BLaER1 treated with 17β-estradiol and CSF1 and Interleukin-3, amounts not matched to agents 10 nM and 100 nM (cell line): ENCODE data around the gene USP3.
"Not testable (repeated sequence)": the region's sequence is repeated elsewhere in the genome, so short reads cannot be mapped to it uniquely, and the experiment has no call there.

Experiments
- H3K27ac ChIP-seq, 11 experiments: shearing (Covaris generic); formaldehyde crosslinking; 2 replicates each; pipeline ENCODE4 v1.8.1; 2022
- H3K27me3 ChIP-seq, 11 experiments: shearing (Covaris generic); formaldehyde crosslinking; 2 replicates each; pipeline ENCODE4 v1.8.1; 2022
- H3K36me3 ChIP-seq, 11 experiments: shearing (Covaris generic); formaldehyde crosslinking; 2 replicates each; pipeline ENCODE4 v1.8.1; 2022
- H3K4me1 ChIP-seq, 10 experiments: shearing (Covaris generic); formaldehyde crosslinking; 2 replicates each; pipeline ENCODE4 v1.8.1; 2022
- H3K4me2 ChIP-seq, 11 experiments: shearing (Covaris generic); formaldehyde crosslinking; 2 replicates each; pipeline ENCODE4 v1.8.1; 2022
- H3K4me3 ChIP-seq, 10 experiments: shearing (Covaris generic); formaldehyde crosslinking; 2 replicates each; pipeline ENCODE4 v1.8.1; 2022
- H3K9ac ChIP-seq, 11 experiments: shearing (Covaris generic); formaldehyde crosslinking; 2 replicates each; pipeline ENCODE4 v1.8.1; 2022
- H3K9me3 ChIP-seq, 11 experiments: shearing (Covaris generic); formaldehyde crosslinking; replicated peaks in 1 of 11; 2 replicates each; pipeline ENCODE4 v1.8.1; 2022
- H4K20me1 ChIP-seq, 11 experiments: shearing (Covaris generic); formaldehyde crosslinking; 2 replicates each; pipeline ENCODE4 v1.8.1; 2022
- Cebpa-rat ChIP-seq, 11 experiments: shearing (Covaris generic); IDR thresholded peaks; 2 replicates each; pipeline ENCODE4 v1.8.1; 2022

USP3 gene

DNA sequence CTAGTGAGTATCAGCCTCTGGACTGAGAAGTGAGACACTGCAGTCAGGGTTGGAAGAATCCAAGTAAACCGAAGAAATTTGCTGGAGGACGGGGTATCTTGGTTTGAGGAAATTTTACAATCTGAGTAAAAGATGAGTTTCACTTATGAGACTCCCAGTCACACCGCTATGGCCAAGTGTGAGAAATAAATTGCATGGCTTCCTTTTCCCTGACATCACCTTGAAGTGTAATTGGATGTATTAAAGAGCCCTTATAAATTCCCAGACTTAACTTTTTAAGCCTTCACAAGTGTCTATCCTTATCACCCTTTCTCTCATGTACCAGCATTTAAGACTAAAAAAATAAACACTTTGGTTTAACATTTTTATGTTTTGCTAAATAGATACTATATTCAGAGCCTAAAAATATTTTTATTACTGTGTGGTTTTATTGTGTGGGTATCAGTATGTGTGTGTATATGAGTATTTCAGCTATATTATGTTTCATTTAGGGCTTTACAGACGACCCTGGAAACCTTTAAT is 23.8 kb downstream of the USP3 start:
- Histone ChIP-seq H3K36me3 (peaks cover 6 to 82% (median 54%) of the 10 kb centered on the region in 11 experiments; a peak in 17 of 22 replicates), H3K9me3 (no peaks in the 10 kb centered on the region), H3K4me2 (peak overlapping the region in 3 of 11 experiments; percentile 3 to 41 (median 38); a peak in 4 of 22 replicates), H3K27ac (no peak overlapping the region), H3K27me3 (no peaks in the 10 kb centered on the region), H3K4me3 (no peak overlapping the region), H3K4me1 (peaks cover under 1 to 100% (median 42%) of the 10 kb centered on the region in 10 experiments; a peak in 16 of 20 replicates), H3K9ac (no peak overlapping the region), H4K20me1 (peaks cover 100% of the 10 kb centered on the region in 11 experiments)
- no peak for TF ChIP-seq Cebpa-rat (IDR thresholded peaks at IDR 0.05)

DNA sequence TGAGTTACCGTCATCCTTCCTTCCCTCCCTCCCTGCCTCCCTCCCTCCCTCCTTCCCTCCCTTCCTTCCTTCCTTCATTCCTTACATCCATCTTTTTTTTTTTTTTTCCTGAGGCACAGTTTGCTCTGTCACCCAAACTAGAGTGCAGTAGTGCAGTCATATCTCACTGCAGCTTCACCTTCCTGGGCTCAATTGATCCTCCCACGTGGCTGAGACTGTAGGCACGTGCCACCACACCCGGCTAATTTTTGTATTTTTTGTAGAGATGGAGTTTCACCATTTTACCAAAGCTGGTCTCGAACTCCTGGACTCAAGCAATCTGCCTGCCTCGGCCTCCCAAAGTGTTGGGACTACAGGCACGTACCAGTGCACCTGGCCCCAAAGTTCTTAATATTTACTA is 25.8 kb downstream of the USP3 start:
- no peak overlapping the region for H3K9ac ChIP-seq
- peaks cover 6 to 78% (median 48%) of the 10 kb centered on the region in 11 experiments; a peak in 17 of 22 replicates for H3K36me3 ChIP-seq
- H3K27me3 ChIP-seq, result no peaks in the 10 kb centered on the region
- H4K20me1 ChIP-seq, result peaks cover 100% of the 10 kb centered on the region in 11 experiments
- no peak overlapping the region for H3K27ac ChIP-seq
- peaks cover 8 to 100% (median 39%) of the 10 kb centered on the region in 10 experiments; a peak in 19 of 20 replicates for H3K4me1 ChIP-seq
- H3K9me3 ChIP-seq, result no peaks in the 10 kb centered on the region
- H3K4me2 ChIP-seq, result peak overlapping the region in 3 of 11 experiments; percentile 39 to 45 (median 43); a peak in 3 of 22 replicates
- TF ChIP-seq Cebpa-rat (IDR thresholded peaks at IDR 0.05), result no peak
- no peak overlapping the region for H3K4me3 ChIP-seq

DNA sequence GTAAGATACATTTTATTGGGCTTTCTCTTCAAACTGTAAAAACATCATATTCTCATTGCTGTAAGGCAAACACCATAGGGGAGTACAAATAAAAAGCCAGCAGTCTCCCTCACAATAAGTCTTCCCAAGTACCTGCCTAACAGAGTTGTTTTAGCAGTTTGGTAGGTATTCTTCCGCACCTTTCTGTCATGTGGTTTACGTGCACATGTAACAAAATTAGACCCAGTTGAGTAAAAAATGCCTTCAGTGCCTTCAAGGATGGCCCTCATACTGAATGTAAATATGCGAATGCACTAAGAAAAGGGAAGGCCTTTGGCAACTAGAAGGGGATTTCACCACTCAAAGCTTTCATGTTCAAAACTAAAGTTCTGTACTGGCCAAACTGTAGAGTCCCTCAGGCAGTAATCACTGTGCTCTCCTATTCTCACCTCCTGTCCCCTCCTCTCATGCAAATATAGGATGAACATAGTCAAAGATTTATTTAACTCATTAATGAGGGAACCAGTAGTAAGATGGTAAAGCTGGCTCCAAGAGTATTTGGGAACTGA is 26.4 kb downstream of the USP3 start:
- peaks cover 11 to 100% (median 41%) of the 10 kb centered on the region in 10 experiments; a peak in 19 of 20 replicates for H3K4me1 ChIP-seq
- H3K27me3 ChIP-seq, result no peaks in the 10 kb centered on the region
- H3K9me3 ChIP-seq, result no peaks in the 10 kb centered on the region
- no peak overlapping the region for H3K9ac ChIP-seq
- peaks cover 11 to 82% (median 54%) of the 10 kb centered on the region in 11 experiments; a peak in 17 of 22 replicates for H3K36me3 ChIP-seq
- no peak overlapping the region for H3K4me3 ChIP-seq
- no peak for TF ChIP-seq Cebpa-rat (IDR thresholded peaks at IDR 0.05)
- no peak overlapping the region for H3K27ac ChIP-seq
- peaks cover 100% of the 10 kb centered on the region in 11 experiments for H4K20me1 ChIP-seq
- H3K4me2 ChIP-seq, result peak overlapping the region in 4 of 11 experiments; percentile 28 to 45 (median 41); a peak in 6 of 22 replicates

DNA sequence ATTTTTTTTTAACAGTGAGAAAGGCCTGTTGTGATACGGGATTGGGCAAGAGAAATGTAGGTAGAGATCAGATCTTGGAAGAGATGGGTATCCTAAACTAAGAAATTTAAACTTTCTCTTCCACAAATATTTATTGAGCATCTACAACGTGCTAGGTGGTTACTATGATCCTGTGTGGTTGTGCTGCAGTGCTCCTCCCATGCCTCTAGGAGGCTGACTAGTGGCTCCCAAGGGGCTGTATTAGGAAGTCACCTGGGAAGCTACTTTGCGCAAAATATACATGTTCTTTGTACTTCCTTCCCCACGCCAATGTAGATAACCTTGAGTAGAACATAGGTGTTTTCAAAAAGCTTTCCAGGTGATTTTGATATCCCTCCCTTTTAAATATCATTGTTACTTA is 27.2 kb downstream of the USP3 start:
- Histone ChIP-seq H3K9me3 (no peaks in the 10 kb centered on the region), H3K4me3 (no peak overlapping the region), H3K4me2 (peak overlapping the region in 4 of 11 experiments; percentile 28 to 45 (median 41); a peak in 7 of 22 replicates), H3K9ac (no peak overlapping the region), H4K20me1 (peaks cover 99 to 100% (median 100%) of the 10 kb centered on the region in 11 experiments), H3K27ac (no peak overlapping the region), H3K36me3 (peaks cover 18 to 82% (median 58%) of the 10 kb centered on the region in 11 experiments; a peak in 18 of 22 replicates), H3K4me1 (peaks cover 13 to 98% (median 42%) of the 10 kb centered on the region in 10 experiments; a peak in 19 of 20 replicates), H3K27me3 (no peaks in the 10 kb centered on the region)
- no peak for TF ChIP-seq Cebpa-rat (IDR thresholded peaks at IDR 0.05)

DNA sequence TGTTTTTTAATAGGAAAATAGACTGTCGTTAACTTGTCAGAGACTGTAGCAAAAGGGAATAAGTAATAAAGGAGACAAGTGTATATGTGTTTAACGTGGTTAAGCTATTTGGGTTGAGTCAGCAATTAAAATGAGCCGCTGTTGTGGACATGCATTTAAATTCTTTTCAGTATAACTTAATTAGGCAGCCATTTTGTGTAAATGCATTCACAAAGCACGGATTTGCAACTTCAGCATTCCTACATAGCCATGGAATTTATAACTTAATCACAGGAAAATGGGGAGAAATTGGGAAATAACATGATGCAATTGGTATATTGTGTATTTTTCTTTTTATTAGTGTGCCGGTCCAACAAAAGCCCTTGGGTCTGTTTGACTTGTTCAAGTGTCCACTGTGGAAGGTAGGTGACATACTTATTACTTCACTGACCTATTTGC is 27.9 kb downstream of the USP3 start:
- Histone ChIP-seq H4K20me1 (peaks cover 99 to 100% (median 100%) of the 10 kb centered on the region in 11 experiments), H3K27me3 (no peaks in the 10 kb centered on the region), H3K9me3 (no peaks in the 10 kb centered on the region), H3K4me3 (no peak overlapping the region), H3K4me1 (peaks cover 13 to 91% (median 42%) of the 10 kb centered on the region in 10 experiments; a peak in 19 of 20 replicates), H3K9ac (no peak overlapping the region), H3K36me3 (peaks cover 23 to 82% (median 57%) of the 10 kb centered on the region in 11 experiments), H3K4me2 (peak overlapping the region in 4 of 11 experiments; percentile 18 to 45 (median 41); a peak in 7 of 22 replicates), H3K27ac (no peak overlapping the region)
- TF ChIP-seq Cebpa-rat (IDR thresholded peaks at IDR 0.05), result no peak

DNA sequence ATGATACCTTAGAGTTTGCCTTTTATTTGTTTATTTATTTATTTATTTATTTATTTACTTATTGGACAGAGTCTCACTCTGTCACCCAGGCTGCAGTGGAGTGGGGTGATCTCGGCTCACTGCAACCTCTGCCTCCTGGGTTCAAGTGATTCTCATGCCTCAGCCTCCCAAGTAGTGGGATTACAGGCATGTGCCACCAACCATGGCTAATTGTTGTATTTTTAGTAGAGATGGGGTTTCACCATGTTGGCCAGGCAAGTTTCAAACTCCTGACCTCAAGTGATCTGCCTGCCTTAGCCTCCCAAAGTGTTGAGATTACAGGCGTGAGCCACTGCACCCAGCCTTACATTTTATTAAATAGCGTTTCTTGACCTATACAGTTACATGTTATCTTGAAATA is 30.5 kb downstream of the USP3 start:
- peaks cover 99 to 100% (median 100%) of the 10 kb centered on the region in 11 experiments for H4K20me1 ChIP-seq
- H3K9me3 ChIP-seq, H3K4me3 ChIP-seq, H3K9ac ChIP-seq, H3K27ac ChIP-seq, H3K27me3 ChIP-seq: not testable (repeated sequence)
- H3K4me1 ChIP-seq, result peaks cover 13 to 83% (median 46%) of the 10 kb centered on the region in 10 experiments
- H3K36me3 ChIP-seq, result peaks cover 42 to 85% (median 62%) of the 10 kb centered on the region in 11 experiments
- H3K4me2 ChIP-seq, result peak overlapping the region in 6 of 11 experiments; percentile 2 to 49 (median 8); a peak in 3 of 22 replicates

DNA sequence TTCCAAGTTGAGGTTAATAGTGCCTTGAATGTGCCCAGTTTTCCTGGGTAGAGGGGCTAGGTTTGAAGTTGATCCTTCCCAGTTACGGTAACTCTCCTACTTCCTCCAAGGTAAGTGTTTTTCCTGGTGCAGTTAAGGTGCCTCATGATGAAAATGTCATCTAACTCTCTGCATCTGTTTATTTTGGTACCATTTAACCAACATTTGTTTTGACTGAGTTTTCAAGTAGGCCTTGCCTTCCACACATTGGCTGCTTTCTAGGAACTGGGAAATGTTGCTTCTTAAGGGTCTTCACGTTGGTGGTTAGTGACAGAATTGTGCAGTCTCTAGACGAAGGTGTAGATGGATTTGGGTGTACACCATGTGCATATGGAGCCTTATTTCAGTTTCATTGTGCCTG is 31.3 kb downstream of the USP3 start:
- H3K9me3 ChIP-seq, result no peaks in the 10 kb centered on the region
- H3K9ac ChIP-seq, result no peak overlapping the region
- no peaks in the 10 kb centered on the region for H3K27me3 ChIP-seq
- TF ChIP-seq Cebpa-rat (IDR thresholded peaks at IDR 0.05), result no peak
- no peak overlapping the region for H3K27ac ChIP-seq
- peaks cover 13 to 84% (median 46%) of the 10 kb centered on the region in 10 experiments for H3K4me1 ChIP-seq
- H3K4me3 ChIP-seq, result no peak overlapping the region
- H4K20me1 ChIP-seq, result peaks cover 99 to 100% (median 100%) of the 10 kb centered on the region in 11 experiments
- peaks cover 50 to 87% (median 68%) of the 10 kb centered on the region in 11 experiments for H3K36me3 ChIP-seq
- peak overlapping the region in 4 of 11 experiments; percentile 4 to 31 (median 12); a peak in 3 of 22 replicates for H3K4me2 ChIP-seq

DNA sequence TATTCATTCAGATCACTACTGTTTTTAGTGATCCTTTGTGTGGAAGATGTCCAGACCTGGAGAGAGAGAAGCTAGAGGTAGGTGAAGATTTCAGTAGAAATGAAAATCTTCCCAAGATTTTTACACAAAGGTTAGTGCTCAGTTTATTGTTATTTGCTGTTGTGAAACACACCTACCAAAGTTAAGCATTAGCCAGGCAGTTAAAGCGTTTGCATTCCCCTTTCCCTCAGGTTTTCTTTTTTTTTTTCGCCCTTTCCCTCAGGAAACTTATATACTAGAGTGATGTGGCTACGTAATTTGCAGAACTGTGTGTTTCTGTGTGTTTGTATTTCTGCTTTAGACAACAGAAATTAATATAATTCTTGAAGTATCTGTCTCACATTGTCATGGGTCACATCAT is 34.5 kb downstream of the USP3 start:
- peaks cover 52 to 93% (median 76%) of the 10 kb centered on the region in 11 experiments for H3K36me3 ChIP-seq
- no peak overlapping the region for H3K27ac ChIP-seq
- H3K4me2 ChIP-seq, result peak overlapping the region in 3 of 11 experiments; percentile 9 to 47 (median 14); a peak in 3 of 22 replicates
- no peak for TF ChIP-seq Cebpa-rat (IDR thresholded peaks at IDR 0.05)
- H3K4me1 ChIP-seq, result peaks cover 21 to 81% (median 42%) of the 10 kb centered on the region in 10 experiments
- no peaks in the 10 kb centered on the region for H3K9me3 ChIP-seq
- H3K4me3 ChIP-seq, result no peak overlapping the region
- peaks cover 94 to 100% (median 100%) of the 10 kb centered on the region in 11 experiments for H4K20me1 ChIP-seq
- no peaks in the 10 kb centered on the region for H3K27me3 ChIP-seq
- H3K9ac ChIP-seq, result no peak overlapping the region

DNA sequence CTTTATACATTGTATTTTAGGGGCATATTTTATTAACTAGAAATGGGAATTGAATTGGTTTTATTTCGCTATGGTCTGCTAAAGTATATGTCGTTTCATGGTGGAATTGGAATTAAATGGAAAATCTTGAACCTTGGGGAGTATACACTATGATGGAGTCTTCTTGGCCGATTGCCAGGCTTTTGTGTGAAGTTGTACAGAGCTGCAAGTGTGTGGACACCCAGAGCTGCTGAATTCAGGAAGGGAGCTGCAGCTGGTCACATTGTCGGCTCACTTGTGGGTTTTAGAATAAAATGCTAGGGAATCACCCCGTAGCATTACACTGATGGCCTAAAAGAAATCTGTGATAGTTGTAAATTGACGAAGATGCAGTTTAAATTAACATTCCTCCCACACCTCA is 35.1 kb downstream of the USP3 start:
- Histone ChIP-seq H3K9ac (peak overlapping the region in 1 of 11 experiments; percentile 3; a peak in 1 of 22 replicates), H3K9me3 (no peaks in the 10 kb centered on the region)

More for the DNA sequence above, 35.1 kb downstream of the USP3 start:
- peaks cover 93 to 100% (median 99%) of the 10 kb centered on the region in 11 experiments for H4K20me1 ChIP-seq
- TF ChIP-seq Cebpa-rat (IDR thresholded peaks at IDR 0.05), result no peak
- peaks cover 26 to 81% (median 44%) of the 10 kb centered on the region in 10 experiments for H3K4me1 ChIP-seq
- H3K4me3 ChIP-seq, result no peak overlapping the region
- H3K36me3 ChIP-seq, result peaks cover 52 to 90% (median 72%) of the 10 kb centered on the region in 11 experiments
- H3K27me3 ChIP-seq, result no peaks in the 10 kb centered on the region
- H3K27ac ChIP-seq, result no peak overlapping the region
- peak overlapping the region in 4 of 11 experiments; percentile 6 to 47 (median 38); a peak in 6 of 22 replicates for H3K4me2 ChIP-seq
